Measurements from ENCODE around the gene HEATR1. TPM values are rescaled to one million over a fixed set of nuclear protein-coding genes. Genes with fewer than 3 reads are reported as not detected.

HEATR1 gene, protein sequence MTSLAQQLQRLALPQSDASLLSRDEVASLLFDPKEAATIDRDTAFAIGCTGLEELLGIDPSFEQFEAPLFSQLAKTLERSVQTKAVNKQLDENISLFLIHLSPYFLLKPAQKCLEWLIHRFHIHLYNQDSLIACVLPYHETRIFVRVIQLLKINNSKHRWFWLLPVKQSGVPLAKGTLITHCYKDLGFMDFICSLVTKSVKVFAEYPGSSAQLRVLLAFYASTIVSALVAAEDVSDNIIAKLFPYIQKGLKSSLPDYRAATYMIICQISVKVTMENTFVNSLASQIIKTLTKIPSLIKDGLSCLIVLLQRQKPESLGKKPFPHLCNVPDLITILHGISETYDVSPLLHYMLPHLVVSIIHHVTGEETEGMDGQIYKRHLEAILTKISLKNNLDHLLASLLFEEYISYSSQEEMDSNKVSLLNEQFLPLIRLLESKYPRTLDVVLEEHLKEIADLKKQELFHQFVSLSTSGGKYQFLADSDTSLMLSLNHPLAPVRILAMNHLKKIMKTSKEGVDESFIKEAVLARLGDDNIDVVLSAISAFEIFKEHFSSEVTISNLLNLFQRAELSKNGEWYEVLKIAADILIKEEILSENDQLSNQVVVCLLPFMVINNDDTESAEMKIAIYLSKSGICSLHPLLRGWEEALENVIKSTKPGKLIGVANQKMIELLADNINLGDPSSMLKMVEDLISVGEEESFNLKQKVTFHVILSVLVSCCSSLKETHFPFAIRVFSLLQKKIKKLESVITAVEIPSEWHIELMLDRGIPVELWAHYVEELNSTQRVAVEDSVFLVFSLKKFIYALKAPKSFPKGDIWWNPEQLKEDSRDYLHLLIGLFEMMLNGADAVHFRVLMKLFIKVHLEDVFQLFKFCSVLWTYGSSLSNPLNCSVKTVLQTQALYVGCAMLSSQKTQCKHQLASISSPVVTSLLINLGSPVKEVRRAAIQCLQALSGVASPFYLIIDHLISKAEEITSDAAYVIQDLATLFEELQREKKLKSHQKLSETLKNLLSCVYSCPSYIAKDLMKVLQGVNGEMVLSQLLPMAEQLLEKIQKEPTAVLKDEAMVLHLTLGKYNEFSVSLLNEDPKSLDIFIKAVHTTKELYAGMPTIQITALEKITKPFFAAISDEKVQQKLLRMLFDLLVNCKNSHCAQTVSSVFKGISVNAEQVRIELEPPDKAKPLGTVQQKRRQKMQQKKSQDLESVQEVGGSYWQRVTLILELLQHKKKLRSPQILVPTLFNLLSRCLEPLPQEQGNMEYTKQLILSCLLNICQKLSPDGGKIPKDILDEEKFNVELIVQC (N-terminal part only)
- total RNA-seq (2014; rRNA removed; shearing (Covaris generic); ENCODE audit: low replicate concordance), result 29.6 and 53.6 TPM in 2 replicates

DNA sequence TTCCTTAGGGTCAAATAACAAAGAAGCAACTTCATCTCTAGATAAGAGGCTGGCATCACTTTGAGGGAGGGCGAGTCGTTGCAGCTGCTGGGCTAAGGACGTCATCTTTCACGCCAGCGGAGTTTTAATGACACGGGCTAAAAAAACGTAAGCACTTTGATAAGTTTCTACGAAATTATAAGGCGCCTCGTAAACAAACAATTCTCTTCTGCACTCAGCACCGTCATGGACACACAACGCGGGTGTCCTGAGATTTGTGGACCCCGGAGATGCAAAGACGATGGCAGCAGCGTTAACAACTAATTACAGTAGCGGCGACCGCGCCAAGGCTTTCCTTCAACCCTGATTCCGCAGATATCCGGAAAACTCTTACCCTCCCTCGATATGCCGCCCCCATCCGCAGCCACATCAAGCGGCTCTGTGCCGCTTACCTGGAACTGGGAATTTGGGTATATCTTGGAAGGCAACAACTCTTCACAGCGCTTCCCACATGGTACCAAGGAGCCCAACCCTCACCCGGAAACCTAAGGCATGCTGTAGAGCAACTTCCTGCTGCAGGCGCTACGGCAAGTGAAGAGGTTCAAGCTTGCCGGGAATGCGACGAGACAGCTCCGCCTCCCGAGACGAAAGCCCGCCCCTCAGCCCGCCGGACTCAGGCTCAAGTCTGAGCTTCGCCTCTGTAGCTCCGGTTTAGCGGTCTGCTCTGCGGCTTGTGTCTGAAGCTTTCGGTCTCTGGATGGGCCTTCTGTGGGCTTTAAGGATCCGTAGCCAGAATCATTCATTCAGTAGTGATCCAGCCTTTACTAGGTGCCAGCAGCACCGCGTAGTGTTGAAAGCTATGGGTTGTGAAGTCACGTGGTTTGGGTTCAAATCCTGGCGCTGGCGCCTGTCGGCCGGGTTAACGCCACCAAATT, at the start of gene HEATR1:
TSS of gene HEATR1 (minus strand) at position 526 of the 914 bp plus-strand sequence. CDS start at position 105, 421 bp downstream.
- peak within 1 kb of the TSS; percentile 84 for H3K9ac ChIP-seq (ENCODE audit: low read length)
- H3K9me2 ChIP-seq (replicated peaks; ENCODE audit: insufficient read depth, low read length), result no peaks in the 10 kb centered on the region
- H3K9me3 ChIP-seq (ENCODE audit: low read length), result no peaks in the 10 kb centered on the region
- DNase-seq, result peak; percentile 96
- H3K4me2 ChIP-seq (ENCODE audit: low read depth, low read length, poor library complexity, severe bottlenecking), result peak within 1 kb of the TSS; percentile 89
- H3K36me3 ChIP-seq (ENCODE audit: insufficient read depth, low read length), result peaks cover 25% of the 10 kb centered on the region; the same call in 1 of the 2 replicates
- peak within 1 kb of the TSS; percentile 88 for H3K4me3 ChIP-seq (ENCODE audit: low read length)
- H3K4me1 ChIP-seq (ENCODE audit: low read length), result peaks cover 18% of the 10 kb centered on the region
- H2AFZ ChIP-seq (ENCODE audit: low read length), result peak within 1 kb of the TSS; percentile 99
- H3K27me3 ChIP-seq (ENCODE audit: low read length), result no peaks in the 10 kb centered on the region
- H3K27ac ChIP-seq (ENCODE audit: low read length), result no peak within 1 kb of the TSS
- H3K79me2 ChIP-seq (ENCODE audit: low read length), result peaks cover 45% of the 10 kb centered on the region
- H4K20me1 ChIP-seq (ENCODE audit: insufficient read depth, low read depth, low read length), result no peaks in the 10 kb centered on the region

DNA sequence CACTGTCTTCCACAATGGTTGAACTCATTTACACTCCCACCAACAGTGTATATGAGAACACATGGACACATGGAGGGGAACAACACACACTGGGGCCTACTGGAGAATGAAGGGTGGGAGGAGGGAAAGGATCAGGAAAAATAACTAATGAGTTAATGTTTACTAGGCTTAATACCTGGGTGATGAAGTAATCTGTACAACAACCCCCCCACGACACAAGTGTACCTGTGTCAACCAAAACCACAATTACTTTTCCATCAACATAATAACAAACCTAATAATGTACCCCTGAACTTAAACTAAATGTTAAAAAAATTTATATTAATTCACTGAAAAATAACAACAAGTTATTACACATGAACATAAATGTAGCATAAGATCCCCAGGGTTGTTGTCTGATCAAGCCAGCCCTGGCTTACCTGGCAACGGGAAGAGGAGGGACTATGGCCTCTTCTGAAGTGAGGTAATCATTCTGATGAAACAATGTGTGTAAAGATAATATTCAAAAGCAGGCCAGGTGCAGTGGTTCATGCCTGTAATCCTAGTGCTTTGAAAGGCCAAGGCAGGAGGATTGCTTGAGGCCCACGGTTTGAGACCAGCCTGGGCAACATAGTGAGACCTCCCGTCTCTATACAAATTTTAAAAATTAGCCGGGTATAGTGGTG, 40.8 kb upstream of the HEATR1 start:
- no peaks in the 10 kb centered on the region for H3K27me3 ChIP-seq (ENCODE audit: low read length)
- H3K79me2 ChIP-seq (ENCODE audit: low read length), result no peaks in the 10 kb centered on the region
- no peak overlapping the region for H3K9ac ChIP-seq (ENCODE audit: low read length)
- no peaks in the 10 kb centered on the region for H3K9me2 ChIP-seq (replicated peaks; ENCODE audit: insufficient read depth, low read length)
- H4K20me1 ChIP-seq (ENCODE audit: insufficient read depth, low read depth, low read length), result no peaks in the 10 kb centered on the region
- H3K4me1 ChIP-seq (ENCODE audit: low read length), result no peaks in the 10 kb centered on the region
- no peaks in the 10 kb centered on the region for H3K9me3 ChIP-seq (ENCODE audit: low read length)
- no peak overlapping the region for H2AFZ ChIP-seq (ENCODE audit: low read length)
- H3K4me3 ChIP-seq (ENCODE audit: low read length), result no peak overlapping the region
- no peak overlapping the region for H3K27ac ChIP-seq (ENCODE audit: low read length)
- no peak for DNase-seq
- H3K4me2 ChIP-seq (ENCODE audit: low read depth, low read length, poor library complexity, severe bottlenecking), result no peak overlapping the region
- no peaks in the 10 kb centered on the region for H3K36me3 ChIP-seq (ENCODE audit: insufficient read depth, low read length)

DNA sequence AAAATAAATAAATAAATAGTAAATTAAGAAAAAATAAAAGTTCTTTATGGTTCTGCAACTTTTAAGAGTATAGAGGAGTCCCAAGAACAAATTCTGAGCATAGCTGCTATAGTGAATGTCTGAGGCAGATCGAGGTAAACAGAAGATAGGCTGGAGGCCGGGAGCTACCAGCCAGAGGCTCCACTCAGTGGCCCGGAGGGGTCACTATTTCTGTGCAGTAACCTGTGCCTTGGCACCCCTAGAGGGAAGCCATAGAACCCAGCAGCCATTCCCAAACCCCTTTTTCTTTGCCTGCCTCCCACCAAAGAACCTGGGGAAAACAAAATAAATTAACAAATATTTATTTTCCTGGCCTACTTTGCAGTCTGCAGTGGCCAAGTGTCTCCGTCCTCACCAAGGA, 38.4 kb upstream of the HEATR1 start:
- no peaks in the 10 kb centered on the region for H3K27me3 ChIP-seq (ENCODE audit: low read length)
- no peaks in the 10 kb centered on the region for H3K9me2 ChIP-seq (replicated peaks; ENCODE audit: insufficient read depth, low read length)
- no peaks in the 10 kb centered on the region for H3K79me2 ChIP-seq (ENCODE audit: low read length)
- no peaks in the 10 kb centered on the region for H4K20me1 ChIP-seq (ENCODE audit: insufficient read depth, low read depth, low read length)
- no peak for DNase-seq
- H3K4me1 ChIP-seq (ENCODE audit: low read length), result no peaks in the 10 kb centered on the region
- H2AFZ ChIP-seq (ENCODE audit: low read length), result no peak overlapping the region
- H3K9ac ChIP-seq (ENCODE audit: low read length), result no peak overlapping the region
- no peak overlapping the region for H3K4me2 ChIP-seq (ENCODE audit: low read depth, low read length, poor library complexity, severe bottlenecking)
- no peak overlapping the region for H3K4me3 ChIP-seq (ENCODE audit: low read length)
- no peaks in the 10 kb centered on the region for H3K9me3 ChIP-seq (ENCODE audit: low read length)
- no peak overlapping the region for H3K27ac ChIP-seq (ENCODE audit: low read length)
- no peaks in the 10 kb centered on the region for H3K36me3 ChIP-seq (ENCODE audit: insufficient read depth, low read length)

DNA sequence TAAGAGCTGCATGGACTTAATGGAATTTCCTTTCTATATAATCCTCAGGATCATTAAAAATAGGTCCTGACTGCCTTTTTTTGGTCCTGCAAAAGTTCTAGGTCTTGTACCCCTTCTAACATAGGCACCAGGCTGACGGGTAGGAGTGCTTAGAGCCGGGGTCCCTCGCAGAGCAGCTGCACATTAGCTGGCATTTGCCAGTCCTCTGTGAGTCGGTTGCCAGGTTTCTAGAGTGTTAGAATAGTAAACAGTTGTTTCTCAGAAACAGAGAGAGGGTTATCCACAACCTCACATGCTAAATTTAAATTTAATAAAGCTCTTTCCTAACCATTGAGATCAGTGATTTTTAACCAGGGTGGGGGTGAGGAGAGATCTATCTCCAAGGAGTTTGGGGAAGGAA, 35.4 kb upstream of the HEATR1 start:
- Histone ChIP-seq H3K4me3 (ENCODE audit: low read length) (no peak overlapping the region), H4K20me1 (ENCODE audit: insufficient read depth, low read depth, low read length) (no peaks in the 10 kb centered on the region), H3K27ac (ENCODE audit: low read length) (no peak overlapping the region), H3K4me2 (ENCODE audit: low read depth, low read length, poor library complexity, severe bottlenecking) (no peak overlapping the region), H3K27me3 (ENCODE audit: low read length) (no peaks in the 10 kb centered on the region), H3K79me2 (ENCODE audit: low read length) (no peaks in the 10 kb centered on the region), H3K4me1 (ENCODE audit: low read length) (no peaks in the 10 kb centered on the region), H3K9me3 (ENCODE audit: low read length) (no peaks in the 10 kb centered on the region), H3K36me3 (ENCODE audit: insufficient read depth, low read length) (no peaks in the 10 kb centered on the region), H2AFZ (ENCODE audit: low read length) (no peak overlapping the region), H3K9ac (ENCODE audit: low read length) (no peak overlapping the region), H3K9me2 (replicated peaks; ENCODE audit: insufficient read depth, low read length) (no peaks in the 10 kb centered on the region)
- DNase-seq, result no peak

DNA sequence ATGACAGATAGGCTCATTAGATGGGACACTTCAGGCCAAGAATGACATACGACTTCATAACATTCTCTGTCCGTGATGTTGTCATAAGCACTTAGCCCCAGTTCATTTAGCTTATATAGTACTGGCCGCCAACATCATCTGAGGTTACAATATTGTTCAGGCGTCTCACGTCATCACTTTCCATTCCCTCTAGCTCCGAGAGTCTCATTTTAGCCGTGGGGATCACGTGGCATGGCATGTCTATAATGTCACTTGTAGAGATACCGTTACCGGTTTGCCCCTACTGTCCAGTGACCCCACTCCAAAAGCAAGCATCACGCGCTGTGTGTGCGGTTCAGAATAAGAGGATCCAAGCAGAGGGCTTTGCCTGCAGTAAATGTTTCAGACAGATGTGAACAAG, 34.6 kb upstream of the HEATR1 start:
- no peak overlapping the region for H3K4me2 ChIP-seq (ENCODE audit: low read depth, low read length, poor library complexity, severe bottlenecking)
- no peak overlapping the region for H3K9ac ChIP-seq (ENCODE audit: low read length)
- no peaks in the 10 kb centered on the region for H3K9me3 ChIP-seq (ENCODE audit: low read length)
- H3K36me3 ChIP-seq (ENCODE audit: insufficient read depth, low read length), result no peaks in the 10 kb centered on the region
- no peak overlapping the region for H3K27ac ChIP-seq (ENCODE audit: low read length)
- H3K4me3 ChIP-seq (ENCODE audit: low read length), result no peak overlapping the region
- H3K9me2 ChIP-seq (replicated peaks; ENCODE audit: insufficient read depth, low read length), result no peaks in the 10 kb centered on the region
- no peak for DNase-seq
- H3K79me2 ChIP-seq (ENCODE audit: low read length), result no peaks in the 10 kb centered on the region
- H3K4me1 ChIP-seq (ENCODE audit: low read length), result no peaks in the 10 kb centered on the region
- no peak overlapping the region for H2AFZ ChIP-seq (ENCODE audit: low read length)
- no peaks in the 10 kb centered on the region for H3K27me3 ChIP-seq (ENCODE audit: low read length)
- no peaks in the 10 kb centered on the region for H4K20me1 ChIP-seq (ENCODE audit: insufficient read depth, low read depth, low read length)

DNA sequence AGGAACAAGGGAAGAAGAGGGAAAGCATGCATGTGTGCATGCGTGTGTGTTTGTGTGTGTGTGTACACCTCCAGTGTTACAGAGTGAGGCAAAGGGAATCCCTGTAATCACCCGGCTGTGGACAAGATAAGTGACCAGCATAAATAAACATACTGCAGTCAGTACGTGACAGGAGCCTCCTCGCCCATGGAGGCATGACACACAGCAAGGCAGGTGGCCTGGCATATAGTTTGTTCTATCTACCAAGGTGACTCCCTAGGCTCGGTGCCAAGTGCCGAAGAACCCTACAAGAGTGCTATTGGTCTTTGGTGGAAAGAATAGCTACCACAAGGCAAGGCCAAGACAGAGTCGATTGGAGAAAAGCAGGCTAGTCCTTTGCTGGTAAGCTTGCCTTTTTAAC, 31.7 kb upstream of the HEATR1 start:
- H2AFZ ChIP-seq (ENCODE audit: low read length), result no peak overlapping the region
- no peaks in the 10 kb centered on the region for H3K4me1 ChIP-seq (ENCODE audit: low read length)
- H3K36me3 ChIP-seq (ENCODE audit: insufficient read depth, low read length), result no peaks in the 10 kb centered on the region
- H3K4me2 ChIP-seq (ENCODE audit: low read depth, low read length, poor library complexity, severe bottlenecking), result no peak overlapping the region
- H3K9me2 ChIP-seq (replicated peaks; ENCODE audit: insufficient read depth, low read length), result no peaks in the 10 kb centered on the region
- no peak for DNase-seq
- H3K27me3 ChIP-seq (ENCODE audit: low read length), result no peaks in the 10 kb centered on the region
- H3K79me2 ChIP-seq (ENCODE audit: low read length), result no peaks in the 10 kb centered on the region
- H3K27ac ChIP-seq (ENCODE audit: low read length), result no peak overlapping the region
- no peak overlapping the region for H3K4me3 ChIP-seq (ENCODE audit: low read length)
- H3K9me3 ChIP-seq (ENCODE audit: low read length), result no peaks in the 10 kb centered on the region
- no peaks in the 10 kb centered on the region for H4K20me1 ChIP-seq (ENCODE audit: insufficient read depth, low read depth, low read length)
- no peak overlapping the region for H3K9ac ChIP-seq (ENCODE audit: low read length)
